MM.1S (cell line): ENCODE measurements around the gene KLHDC8A.
A peak's percentile ranks its signal among the peaks of the same experiment; 100 is the strongest.
"Not testable (repeated sequence)": the region's sequence is repeated elsewhere in the genome, so short reads cannot be mapped to it uniquely, and the experiment has no call there.

Experiments used
- DNase-seq: peaks from one replicate; pipeline ENCODE4 v3.0.0-alpha.2; 2015
- H2AFZ ChIP-seq: fragments of 300-600 bp; sonication (generic); 2 replicates; pipeline ENCODE4 v1.6.0; 2016; ENCODE audit warnings: antibody characterized with exemption, low read length
- H3F3A ChIP-seq: fragments of 300-600 bp; sonication (generic); 2 replicates; pipeline ENCODE4 v1.6.1; 2016; ENCODE audit warnings: mild to moderate bottlenecking, antibody characterized with exemption, low read length, moderate library complexity, mixed read lengths; ENCODE audit not compliant: insufficient read depth
- H3K27ac ChIP-seq: fragments of 300-600 bp; sonication (generic); 2 replicates; pipeline ENCODE4 v1.5.1; 2016; ENCODE audit warnings: mild to moderate bottlenecking, low read length
- H3K27me3 ChIP-seq: fragments of 300-600 bp; sonication (generic); replicated peaks from 2 replicates; pipeline ENCODE4 v1.6.0; 2016; ENCODE audit warnings: low read length; ENCODE audit not compliant: insufficient read depth
- H3K36me3 ChIP-seq: fragments of 300-600 bp; sonication (generic); replicated peaks from 2 replicates; pipeline ENCODE4 v1.6.1; 2016; ENCODE audit warnings: mild to moderate bottlenecking, low read length, mixed read lengths; ENCODE audit not compliant: insufficient read depth
- H3K4me1 ChIP-seq: fragments of 300-600 bp; sonication (generic); 2 replicates; pipeline ENCODE4 v1.6.1; 2016; ENCODE audit warnings: low read length, mixed read lengths
- H3K4me2 ChIP-seq: fragments of 300-600 bp; sonication (generic); 2 replicates; pipeline ENCODE4 v1.6.0; 2016; ENCODE audit warnings: low read depth, low read length
- H3K4me3 ChIP-seq: fragments of 300-600 bp; sonication (generic); 2 replicates; pipeline ENCODE4 v1.5.1; 2016; ENCODE audit warnings: low read length, mixed read lengths
- H3K79me2 ChIP-seq: fragments of 300-600 bp; sonication (generic); 2 replicates; pipeline ENCODE4 v1.6.1; 2016; ENCODE audit warnings: mixed run types, low read length, mixed read lengths
- H3K9ac ChIP-seq: fragments of 300-600 bp; sonication (generic); 2 replicates; pipeline ENCODE4 v1.6.1; 2016; ENCODE audit warnings: low read length, mixed read lengths
- H3K9me2 ChIP-seq: fragments of 300-600 bp; sonication (generic); replicated peaks from 2 replicates; pipeline ENCODE4 v1.6.1; 2016; ENCODE audit warnings: mild to moderate bottlenecking, low read length, mixed read lengths; ENCODE audit not compliant: insufficient read depth
- H3K9me3 ChIP-seq: fragments of 300-600 bp; sonication (generic); replicated peaks from 2 replicates; pipeline ENCODE4 v1.6.1; 2016; ENCODE audit warnings: mild to moderate bottlenecking, low read length, mixed read lengths; ENCODE audit not compliant: insufficient read depth
- H4K20me1 ChIP-seq: fragments of 300-600 bp; sonication (generic); 2 replicates; pipeline ENCODE4 v1.6.1; 2016; ENCODE audit warnings: mild to moderate bottlenecking, low read length, moderate library complexity, mixed read lengths; ENCODE audit not compliant: insufficient read depth
- EZH2 ChIP-seq: fragments of 300-600 bp; sonication (generic); optimal IDR thresholded peaks from 2 replicates; pipeline ENCODE3; 2017; ENCODE audit warnings: low read depth, mild to moderate bottlenecking, antibody characterized with exemption, low read length, mixed read lengths
- EZH2phosphoT487 ChIP-seq: fragments of 300-600 bp; sonication (generic); IDR thresholded peaks from 2 replicates; pipeline ENCODE4 v1.6.1; 2018; ENCODE audit warnings: antibody characterized with exemption, low read length
- TF ChIP-seq, protein P1 (sequence below): fragments of 300-600 bp; sonication (generic); IDR thresholded peaks from 2 replicates; pipeline ENCODE4 v1.5.1; 2016; ENCODE audit warnings: antibody characterized with exemption, low read length, mixed read lengths

KLHDC8A gene

DNA sequence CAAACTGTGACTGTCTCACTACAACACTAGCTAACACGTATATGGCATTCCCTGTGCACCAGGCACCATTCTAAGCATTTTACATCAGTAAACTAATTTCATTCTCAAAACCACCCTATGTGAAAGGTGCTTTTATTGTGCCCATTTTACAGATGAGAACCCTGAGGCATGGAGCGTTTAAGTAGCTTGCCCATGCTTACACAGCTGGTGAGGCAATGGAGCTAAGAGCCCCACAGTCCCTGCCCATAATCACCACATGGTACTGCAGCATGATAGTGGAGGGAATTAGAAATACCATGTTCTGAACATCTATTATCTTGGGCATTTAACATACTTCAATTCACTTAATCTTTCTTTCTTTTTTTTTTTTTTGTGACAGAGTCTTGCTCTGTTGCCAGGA is 31.1 kb upstream of the KLHDC8A start:
- no peak for DNase-seq
- no peaks in the 10 kb centered on the region for H3K9me3 ChIP-seq
- no peaks in the 10 kb centered on the region for H3K36me3 ChIP-seq
- H3K9ac ChIP-seq, result no peak overlapping the region
- H3F3A ChIP-seq, result no peaks in the 10 kb centered on the region
- no peaks in the 10 kb centered on the region for H4K20me1 ChIP-seq
- TF ChIP-seq EZH2 (no peak), EZH2phosphoT487 (no peak)
- TF ChIP-seq, protein P1, sequence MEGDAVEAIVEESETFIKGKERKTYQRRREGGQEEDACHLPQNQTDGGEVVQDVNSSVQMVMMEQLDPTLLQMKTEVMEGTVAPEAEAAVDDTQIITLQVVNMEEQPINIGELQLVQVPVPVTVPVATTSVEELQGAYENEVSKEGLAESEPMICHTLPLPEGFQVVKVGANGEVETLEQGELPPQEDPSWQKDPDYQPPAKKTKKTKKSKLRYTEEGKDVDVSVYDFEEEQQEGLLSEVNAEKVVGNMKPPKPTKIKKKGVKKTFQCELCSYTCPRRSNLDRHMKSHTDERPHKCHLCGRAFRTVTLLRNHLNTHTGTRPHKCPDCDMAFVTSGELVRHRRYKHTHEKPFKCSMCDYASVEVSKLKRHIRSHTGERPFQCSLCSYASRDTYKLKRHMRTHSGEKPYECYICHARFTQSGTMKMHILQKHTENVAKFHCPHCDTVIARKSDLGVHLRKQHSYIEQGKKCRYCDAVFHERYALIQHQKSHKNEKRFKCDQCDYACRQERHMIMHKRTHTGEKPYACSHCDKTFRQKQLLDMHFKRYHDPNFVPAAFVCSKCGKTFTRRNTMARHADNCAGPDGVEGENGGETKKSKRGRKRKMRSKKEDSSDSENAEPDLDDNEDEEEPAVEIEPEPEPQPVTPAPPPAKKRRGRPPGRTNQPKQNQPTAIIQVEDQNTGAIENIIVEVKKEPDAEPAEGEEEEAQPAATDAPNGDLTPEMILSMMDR, result no peak
- H3K9me2 ChIP-seq, result no peaks in the 10 kb centered on the region
- no peak overlapping the region for H3K27ac ChIP-seq
- no peaks in the 10 kb centered on the region for H3K79me2 ChIP-seq
- no peak overlapping the region for H3K4me3 ChIP-seq
- no peaks in the 10 kb centered on the region for H3K4me1 ChIP-seq
- H3K4me2 ChIP-seq, result no peak overlapping the region
- H3K27me3 ChIP-seq, result 0 out of 2 replicates have a peak, but pooled peaks cover 4% of the 10 kb centered on the region
- H2AFZ ChIP-seq, result no peak overlapping the region

DNA sequence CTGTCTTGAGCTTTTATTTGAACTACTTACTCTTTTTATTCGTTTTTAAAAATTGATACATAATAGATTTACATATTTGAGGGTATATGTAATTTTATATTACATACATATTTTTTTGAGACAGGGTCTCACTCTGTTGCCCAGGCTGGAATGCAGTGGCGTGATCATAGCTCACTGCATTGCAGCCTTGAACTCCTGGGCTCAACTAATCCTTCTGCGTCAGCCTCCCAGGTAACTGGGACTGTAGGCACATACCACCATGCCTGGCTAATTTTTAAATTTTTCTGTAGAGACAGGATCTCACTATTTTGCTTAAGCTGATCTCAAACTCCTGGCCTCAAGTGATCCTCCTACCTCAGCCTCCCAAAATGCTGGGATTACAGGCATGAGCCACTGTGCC is 26.3 kb upstream of the KLHDC8A start:
- H3K27me3 ChIP-seq, H3F3A ChIP-seq, DNase-seq, H3K27ac ChIP-seq, H4K20me1 ChIP-seq, H3K36me3 ChIP-seq, H3K79me2 ChIP-seq, H3K4me3 ChIP-seq, H3K4me2 ChIP-seq, H3K9me3 ChIP-seq, H3K9ac ChIP-seq, H3K9me2 ChIP-seq, H2AFZ ChIP-seq: not testable (repeated sequence)
- H3K4me1 ChIP-seq, result peaks cover 11% of the 10 kb centered on the region

DNA sequence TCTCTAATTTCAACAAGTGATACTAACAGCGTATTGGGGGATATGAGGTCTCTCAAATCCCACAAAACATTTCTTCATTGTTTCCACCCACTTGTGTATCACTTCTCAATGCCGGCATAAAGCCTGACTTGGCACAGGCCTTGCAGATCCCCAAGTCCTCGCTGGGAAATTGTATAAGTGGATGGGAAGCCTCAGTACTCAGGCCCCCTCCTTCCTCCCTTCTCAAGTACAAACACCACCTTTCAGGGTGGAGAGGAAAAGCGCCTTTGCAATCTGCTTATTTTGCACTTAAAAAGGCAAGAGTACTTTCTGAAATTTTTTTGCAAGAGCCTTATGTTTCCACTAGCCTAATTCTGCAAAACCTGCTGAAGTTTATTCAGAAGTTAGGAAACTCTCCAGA is 25.8 kb upstream of the KLHDC8A start:
- no peaks in the 10 kb centered on the region for H3K9me2 ChIP-seq
- H3K79me2 ChIP-seq, result no peaks in the 10 kb centered on the region
- H3K27me3 ChIP-seq, result no peaks in the 10 kb centered on the region
- H2AFZ ChIP-seq, result no peak overlapping the region
- no peaks in the 10 kb centered on the region for H3K36me3 ChIP-seq
- no peak overlapping the region for H3K9ac ChIP-seq
- no peak overlapping the region for H3K27ac ChIP-seq
- H3K9me3 ChIP-seq, result no peaks in the 10 kb centered on the region
- H3F3A ChIP-seq, result no peaks in the 10 kb centered on the region
- no peaks in the 10 kb centered on the region for H4K20me1 ChIP-seq
- H3K4me2 ChIP-seq, result no peak overlapping the region
- H3K4me3 ChIP-seq, result no peak overlapping the region
- DNase-seq, result no peak
- TF ChIP-seq, protein P1, result no peak
- TF ChIP-seq EZH2phosphoT487, result no peak
- no peak for TF ChIP-seq EZH2
- peaks cover 11% of the 10 kb centered on the region for H3K4me1 ChIP-seq

DNA sequence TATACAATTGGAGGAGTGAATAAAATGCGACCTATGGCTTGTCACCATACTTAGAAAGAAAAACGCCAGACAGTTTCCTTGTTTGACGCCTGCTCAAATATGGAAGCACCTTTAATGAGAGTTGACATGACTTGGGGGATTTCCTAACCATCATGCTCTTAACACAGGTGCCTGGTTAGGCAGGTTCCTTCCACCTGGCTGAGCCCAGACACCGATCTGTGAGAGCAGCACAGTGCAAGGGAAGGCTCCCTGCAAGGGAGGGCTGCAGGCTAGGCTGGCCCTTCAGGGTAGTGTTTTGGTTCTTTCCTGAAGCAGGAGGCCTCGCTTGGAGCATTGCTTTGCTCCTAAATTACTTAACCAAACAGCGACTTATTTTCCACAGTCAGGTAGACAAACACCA is 24.6 kb upstream of the KLHDC8A start:
- H4K20me1 ChIP-seq, result no peaks in the 10 kb centered on the region
- H3K9ac ChIP-seq, result no peak overlapping the region
- peak overlapping the region; percentile 26; the same call in 1 of the 2 replicates for H3K27ac ChIP-seq
- H2AFZ ChIP-seq, result peak overlapping the region; percentile 0; the same call in 1 of the 2 replicates
- peak; percentile 83 for DNase-seq
- H3K79me2 ChIP-seq, result no peaks in the 10 kb centered on the region
- H3F3A ChIP-seq, result no peaks in the 10 kb centered on the region
- H3K27me3 ChIP-seq, result no peaks in the 10 kb centered on the region
- no peaks in the 10 kb centered on the region for H3K36me3 ChIP-seq
- peaks cover 11% of the 10 kb centered on the region for H3K4me1 ChIP-seq
- H3K9me3 ChIP-seq, result no peaks in the 10 kb centered on the region
- no peaks in the 10 kb centered on the region for H3K9me2 ChIP-seq
- peak overlapping the region; percentile 2; the same call in 1 of the 2 replicates for H3K4me2 ChIP-seq
- TF ChIP-seq EZH2, result no peak
- TF ChIP-seq, protein P1, result no peak
- no peak for TF ChIP-seq EZH2phosphoT487
- H3K4me3 ChIP-seq, result no peak overlapping the region
